Endothelial cell of umbilical vein (primary cell): ENCODE results near the gene TPM4. TPM values are rescaled to one million over a fixed set of nuclear protein-coding genes. Genes with fewer than 3 reads are reported as not detected.

Experiments
- BruUV-seq: library from RNA; stranded (reverse); fragments of 400-500 nt; replicated peaks from 2 replicates; lab custom pipeline; 2021; lab: Mats Ljungman, UMichigan
- CTCF ChIA-PET: fragments of 300-600, 350-600 bp; sonication (Branson Sonifier 250); formaldehyde crosslinking; loops from one replicate; lab custom pipeline; 2021; ENCODE audit warnings: antibody characterized with exemption, inconsistent platforms; lab: Charles Lee
- POLR2A ChIA-PET: fragments of 300-600, 350-600 bp; sonication (Branson Sonifier 250); formaldehyde crosslinking; loops from one replicate; lab custom pipeline; 2021; ENCODE audit warnings: antibody characterized with exemption, inconsistent platforms; lab: Charles Lee
- DNase-seq: peaks from one replicate; pipeline ENCODE4 v3.0.0-alpha.2; 2011; ENCODE audit warnings: low read depth, low spot score
- FAIRE-seq: peaks from 2 replicates; lab custom pipeline; 2011; peaks lifted over from hg19 to GRCh38; lab: Jason Lieb, UNC
- H2AFZ ChIP-seq: 2 replicates; pipeline ENCODE4 v1.6.0; 2012; ENCODE audit warnings: low read depth, low read length, control low read depth, inconsistent platforms
- H3K27ac ChIP-seq: 2 replicates; pipeline ENCODE4 v1.5.1; 2011; ENCODE audit warnings: low read depth, mild to moderate bottlenecking, control low read depth, low read length, moderate library complexity; ENCODE audit not compliant: insufficient read depth
- H3K27me3 ChIP-seq, 2 experiments: 2 replicates each; pipeline versions ENCODE4 v1.6.0 to v1.6.1; 2011; ENCODE audit warnings: low read length in 2 of 2, mixed read lengths in 1 of 2; ENCODE audit not compliant: control insufficient read depth in 2 of 2, insufficient read depth in 2 of 2
- H3K36me3 ChIP-seq, 2 experiments: 2 replicates in 1 of 2; 3 replicates in 1 of 2; pipeline ENCODE4 v1.5.1; 2011; ENCODE audit warnings: low read length in 2 of 2, mild to moderate bottlenecking in 1 of 2, moderate library complexity in 1 of 2; ENCODE audit not compliant: control insufficient read depth in 2 of 2, insufficient read depth in 2 of 2; ENCODE audit errors: extremely low read depth in 1 of 2
- H3K4me1 ChIP-seq: 3 replicates; pipeline ENCODE4 v1.5.1; 2011; ENCODE audit warnings: mild to moderate bottlenecking, low read length; ENCODE audit not compliant: control insufficient read depth, insufficient read depth; ENCODE audit errors: extremely low read depth
- H3K4me2 ChIP-seq: 2 replicates; pipeline ENCODE4 v1.6.1; 2011; ENCODE audit warnings: low read length, control low read depth, mixed read lengths; ENCODE audit not compliant: insufficient read depth
- H3K4me3 ChIP-seq, 3 experiments: fragments of 200-600 bp in 1 of 3; sonication (generic), shearing (Covaris generic) in 1 of 3; replicated peaks in 1 of 3; 2 replicates each; pipeline ENCODE4 v1.5.1; 2011 to 2016; ENCODE audit warnings: control low read depth in 3 of 3, low read length in 3 of 3, mild to moderate bottlenecking in 2 of 3, inconsistent platforms in 1 of 3, low read depth in 1 of 3, moderate library complexity in 1 of 3; ENCODE audit not compliant: insufficient read depth in 1 of 3
- H3K79me2 ChIP-seq: 2 replicates; pipeline ENCODE4 v1.6.0; 2012; ENCODE audit warnings: low read length, inconsistent platforms; ENCODE audit not compliant: control insufficient read depth, insufficient read depth
- H3K9ac ChIP-seq: replicated peaks from 2 replicates; pipeline ENCODE3; 2011; ENCODE audit warnings: low read length, control low read depth; ENCODE audit not compliant: insufficient read depth; ENCODE audit errors: extremely low read depth
- H3K9me1 ChIP-seq: replicated peaks from 3 replicates; pipeline ENCODE4 v1.6.0; 2011; ENCODE audit warnings: mild to moderate bottlenecking, low read length; ENCODE audit not compliant: control insufficient read depth, insufficient read depth; ENCODE audit errors: extremely low read depth
- H3K9me3 ChIP-seq: replicated peaks from 2 replicates; pipeline ENCODE4 v1.5.1; 2012; ENCODE audit warnings: low read length, inconsistent platforms; ENCODE audit not compliant: control insufficient read depth, insufficient read depth
- H4K20me1 ChIP-seq: replicated peaks from 2 replicates; pipeline ENCODE3; 2011; ENCODE audit warnings: mild to moderate bottlenecking, low read length; ENCODE audit not compliant: control insufficient read depth, insufficient read depth; ENCODE audit errors: extremely low read depth
- EZH2 ChIP-seq: IDR thresholded peaks from 2 replicates; pipeline ENCODE4 v1.6.1; 2012; ENCODE audit warnings: borderline replicate concordance, low read depth, mild to moderate bottlenecking, moderate library complexity, low read length, inconsistent platforms; ENCODE audit not compliant: severe bottlenecking
- FOS ChIP-seq: IDR thresholded peaks from 2 replicates; pipeline ENCODE4 v1.6.1; 2011; ENCODE audit warnings: mild to moderate bottlenecking, low read length, moderate library complexity, borderline replicate concordance; ENCODE audit not compliant: insufficient read depth
- GATA2 ChIP-seq: IDR thresholded peaks from 2 replicates; pipeline ENCODE4 v1.7.0; 2011; ENCODE audit warnings: low read depth, mild to moderate bottlenecking, moderate library complexity, mixed read lengths, low read length; ENCODE audit not compliant: insufficient read length, insufficient read depth
- JUN ChIP-seq: IDR thresholded peaks from 2 replicates; pipeline ENCODE4 v1.6.1; 2011; ENCODE audit warnings: borderline replicate concordance, low read depth; ENCODE audit not compliant: insufficient read length, insufficient read depth
- MYC ChIP-seq: IDR thresholded peaks from one replicate; pipeline ENCODE4 v1.6.1; 2011; ENCODE audit warnings: mild to moderate bottlenecking, low read depth, low read length
- POLR2A ChIP-seq: IDR thresholded peaks from 2 replicates; pipeline ENCODE4 v1.6.1; 2012; ENCODE audit warnings: low read depth, mild to moderate bottlenecking, control low read depth, low read length
- POLR2AphosphoS5 ChIP-seq: IDR thresholded peaks from 2 replicates; pipeline ENCODE4 v1.6.1; 2012; ENCODE audit warnings: low read depth, mild to moderate bottlenecking, control low read depth, low read length, moderate library complexity; ENCODE audit not compliant: insufficient read depth
- dilution Hi-C: fragments of 300-500 bp; cut with MboI; formaldehyde crosslinking; loops from one replicate; pipeline ENCODE4 v1.15.0; 2019; ENCODE audit warnings: low sequenced_read_pairs; ENCODE audit not compliant: extremely low pct_ligation_motif_present
- intact Hi-C: fragments of 100-400 bp; cut with micrococcal nuclease; formaldehyde crosslinking; loops from one replicate; pipeline ENCODE4 v1.10.0; 2022
- polyA plus RNA-seq, 4 experiments: library from polyadenylated mRNA; depleted of rRNA in 3 of 4; stranded (reverse) in 3 of 4; unstranded in 1 of 4; fragments of >200 nt; gene quantifications; 2 replicates each; pipeline versions ENCODE4 v1.2.1 to v1.2.3, GENCODE V29; 2011 to 2012; ENCODE audit warnings: missing spikeins in 1 of 4
- total RNA-seq: library from RNA; stranded (reverse); gene quantifications from 2 replicates; pipeline ENCODE4 v1.2.3, GENCODE V29; 2021
- TF ChIP-seq, protein P1 (sequence below): IDR thresholded peaks from 2 replicates; pipeline ENCODE4 v1.6.1; 2011; ENCODE audit not compliant: insufficient read depth, insufficient read length
- TF ChIP-seq, protein P2 (sequence below), 2 donors: IDR thresholded peaks; 1 replicate in 1 of 2; 2 replicates in 1 of 2; pipeline ENCODE4 v1.5.1; 2011; ENCODE audit warnings: low read length in 2 of 2, mild to moderate bottlenecking in 2 of 2, moderate library complexity in 2 of 2, control low read depth in 1 of 2, inconsistent platforms in 1 of 2, low read depth in 1 of 2; ENCODE audit not compliant: insufficient read depth in 1 of 2; ENCODE audit errors: extremely low read depth in 1 of 2

The TPM4 gene
- total and polyA plus RNA-seq, 2 donors (not counting 3 experiments of a cell fraction or from before 2014, with no cell fraction given): 430 to 924 TPM

DNA sequence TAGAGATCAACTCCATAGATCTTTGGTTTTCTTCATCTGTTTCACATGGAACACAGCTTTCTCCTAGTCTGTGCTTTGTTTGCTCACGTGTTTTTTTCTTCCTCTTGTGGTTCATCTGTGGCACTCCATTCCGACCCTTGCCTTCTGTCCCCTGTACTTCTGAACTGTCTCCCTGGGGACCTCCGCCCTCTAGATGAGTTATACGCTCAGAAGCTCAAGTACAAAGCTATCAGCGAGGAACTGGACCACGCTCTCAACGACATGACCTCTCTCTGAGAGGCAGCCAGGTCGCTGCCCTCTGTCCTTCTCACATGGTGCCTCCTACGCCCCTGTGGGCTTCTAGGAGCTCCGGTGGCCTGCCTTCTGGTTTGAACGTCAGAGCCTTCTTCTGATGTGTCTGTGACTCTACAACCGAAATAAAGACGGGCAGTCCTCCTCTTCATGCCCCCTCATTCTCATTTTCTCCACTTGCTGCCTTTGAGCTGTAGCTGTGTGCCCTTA lies 18.8 kb downstream of the TPM4 start:
- FAIRE-seq (no peak), DNase-seq (no peak)
- TF ChIP-seq, protein P1, sequence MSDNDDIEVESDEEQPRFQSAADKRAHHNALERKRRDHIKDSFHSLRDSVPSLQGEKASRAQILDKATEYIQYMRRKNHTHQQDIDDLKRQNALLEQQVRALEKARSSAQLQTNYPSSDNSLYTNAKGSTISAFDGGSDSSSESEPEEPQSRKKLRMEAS: no peak
- TF ChIP-seq POLR2AphosphoS5: peak; percentile 18
- Histone ChIP-seq H4K20me1 (peaks cover 3% of the 10 kb centered on the region), H3K27me3 (no peaks in the 10 kb centered on the region), H3K4me1 (peaks cover 13% of the 10 kb centered on the region), H3K4me3 (no peak overlapping the region), H3K27ac (no peak overlapping the region), H3K9ac (no peak overlapping the region), H2AFZ (no peak overlapping the region), H3K79me2 (peaks cover 39% of the 10 kb centered on the region), H3K9me3 (no peaks in the 10 kb centered on the region), H3K36me3 (peaks cover 38 to 55% of the 10 kb centered on the region in 2 experiments), H3K9me1 (no peaks in the 10 kb centered on the region), H3K4me2 (no peak overlapping the region)
- dilution Hi-C loops (no loop called here), intact Hi-C loops (no loop called here)
- ChIA-PET CTCF (interaction anchor here (1.2 to 4.1 kb wide), 7 partner anchors 9 to 87 kb away, joined by 3 to 39 read pairs (median 5); no protein-coding TSS in a partner anchor), POLR2A (interaction anchor here (1.3 to 1.8 kb wide), 2 partner anchors 9 to 10 kb away, joined by 5 to 7 read pairs; no protein-coding TSS in a partner anchor)
- no TSS peak for BruUV-seq

DNA sequence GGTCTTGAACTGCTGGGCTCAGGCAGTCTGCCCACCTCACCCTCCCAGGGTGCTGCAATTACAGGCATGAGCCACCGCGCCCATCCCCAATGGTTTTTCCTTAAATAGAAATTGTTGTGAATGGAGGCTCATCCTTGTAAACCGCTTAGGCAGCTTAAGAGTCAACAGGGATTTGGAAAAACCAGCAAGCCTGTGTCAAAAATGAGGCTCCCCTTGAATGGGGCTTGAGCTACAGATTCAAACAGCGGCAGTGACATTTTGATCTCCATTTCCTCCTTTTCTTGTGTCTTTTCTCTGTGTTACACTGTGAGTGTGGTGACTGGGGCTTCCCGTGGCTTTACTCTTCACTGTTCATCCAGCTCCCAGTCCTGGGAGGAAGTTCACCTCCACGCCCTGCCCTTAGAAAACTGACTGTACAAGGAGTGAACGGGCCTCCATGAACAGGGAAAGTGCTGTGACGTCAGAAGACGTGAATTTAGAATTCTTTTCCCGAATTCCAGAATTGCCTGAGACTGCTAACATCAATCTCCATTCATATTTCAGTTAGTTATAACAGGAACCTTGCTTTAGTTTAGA lies 20.1 kb downstream of the TPM4 start:
- POLR2A ChIA-PET: interaction anchor here (0.8 to 1.8 kb wide), 2 partner anchors 10 to 13 kb away, joined by 3 to 7 read pairs; no protein-coding TSS in a partner anchor
- Histone ChIP-seq H2AFZ (no peak overlapping the region), H3K27me3 (no peaks in the 10 kb centered on the region), H3K27ac (peak overlapping the region; percentile 58), H3K4me3 (no peak overlapping the region), H3K9me3 (no peaks in the 10 kb centered on the region), H3K79me2 (peaks cover 36% of the 10 kb centered on the region), H3K4me2 (no peak overlapping the region), H3K9ac (peak overlapping the region; percentile 19), H3K4me1 (peaks cover 13% of the 10 kb centered on the region), H3K9me1 (no peaks in the 10 kb centered on the region), H3K36me3 (peaks cover 42 to 48% of the 10 kb centered on the region in 2 experiments), H4K20me1 (peaks cover 3% of the 10 kb centered on the region)
- intact Hi-C loops (no loop called here), dilution Hi-C loops (no loop called here)
- DNase-seq (peak; percentile 45), FAIRE-seq (peak; percentile 80)
- BruUV-seq: no TSS peak
- CTCF ChIA-PET: interaction anchor here (0.8 to 4.1 kb wide), 7 partner anchors 10 to 86 kb away, joined by 3 to 39 read pairs (median 4); no protein-coding TSS in a partner anchor
- TF ChIP-seq GATA2 (no peak), JUN (no peak), POLR2AphosphoS5 (no peak), FOS (no peak), MYC (no peak), EZH2 (no peak), POLR2A (no peak)
- TF ChIP-seq, protein P1: no peak
- TF ChIP-seq, protein P2, sequence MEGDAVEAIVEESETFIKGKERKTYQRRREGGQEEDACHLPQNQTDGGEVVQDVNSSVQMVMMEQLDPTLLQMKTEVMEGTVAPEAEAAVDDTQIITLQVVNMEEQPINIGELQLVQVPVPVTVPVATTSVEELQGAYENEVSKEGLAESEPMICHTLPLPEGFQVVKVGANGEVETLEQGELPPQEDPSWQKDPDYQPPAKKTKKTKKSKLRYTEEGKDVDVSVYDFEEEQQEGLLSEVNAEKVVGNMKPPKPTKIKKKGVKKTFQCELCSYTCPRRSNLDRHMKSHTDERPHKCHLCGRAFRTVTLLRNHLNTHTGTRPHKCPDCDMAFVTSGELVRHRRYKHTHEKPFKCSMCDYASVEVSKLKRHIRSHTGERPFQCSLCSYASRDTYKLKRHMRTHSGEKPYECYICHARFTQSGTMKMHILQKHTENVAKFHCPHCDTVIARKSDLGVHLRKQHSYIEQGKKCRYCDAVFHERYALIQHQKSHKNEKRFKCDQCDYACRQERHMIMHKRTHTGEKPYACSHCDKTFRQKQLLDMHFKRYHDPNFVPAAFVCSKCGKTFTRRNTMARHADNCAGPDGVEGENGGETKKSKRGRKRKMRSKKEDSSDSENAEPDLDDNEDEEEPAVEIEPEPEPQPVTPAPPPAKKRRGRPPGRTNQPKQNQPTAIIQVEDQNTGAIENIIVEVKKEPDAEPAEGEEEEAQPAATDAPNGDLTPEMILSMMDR (IDR thresholded peaks at IDR 0.05; ENCODE audit: extremely low read depth in 1 of 2, insufficient read depth in 1 of 2, low read depth in 1 of 2, low read length in 2 of 2): no peak
